Astrocyte (in vitro differentiated cells and primary cell): ENCODE measurements around the gene CNGB1. TPM values are rescaled to one million over a fixed set of nuclear protein-coding genes. Genes with fewer than 3 reads are reported as not detected.
"Not testable (repeated sequence)": the region's sequence is repeated elsewhere in the genome, so short reads cannot be mapped to it uniquely, and the experiment has no call there.

ENCODE experiments used
- DNase-seq: peaks from one replicate; pipeline ENCODE4 v3.0.0-alpha.2; 2010; ENCODE audit warnings: low read depth
- FAIRE-seq: peaks from 2 replicates; lab custom pipeline; 2011; peaks lifted over from hg19 to GRCh38; lab: Jason Lieb, UNC
- H2AFZ ChIP-seq: 2 replicates; pipeline ENCODE4 v1.6.0; 2012; ENCODE audit warnings: low read depth, low read length, inconsistent platforms
- H3K27ac ChIP-seq: 2 replicates; pipeline ENCODE4 v1.5.1; 2011; ENCODE audit warnings: low read depth, low read length, inconsistent platforms
- H3K27me3 ChIP-seq: 2 replicates; pipeline ENCODE4 v1.6.0; 2011; ENCODE audit warnings: low read length, inconsistent platforms; ENCODE audit not compliant: insufficient read depth
- H3K36me3 ChIP-seq: 2 replicates; pipeline ENCODE4 v1.5.1; 2011; ENCODE audit warnings: low read length, inconsistent platforms; ENCODE audit not compliant: insufficient read depth
- H3K4me1 ChIP-seq: 2 replicates; pipeline ENCODE4 v1.5.1; 2011; ENCODE audit warnings: low read length, inconsistent platforms; ENCODE audit not compliant: insufficient read depth
- H3K4me2 ChIP-seq: 2 replicates; pipeline ENCODE4 v1.6.0; 2012; ENCODE audit warnings: low read length, inconsistent platforms
- H3K4me3 ChIP-seq: 2 replicates; pipeline ENCODE4 v1.5.1; 2011; ENCODE audit warnings: low read depth, mild to moderate bottlenecking, low read length, inconsistent platforms; ENCODE audit not compliant: insufficient read depth
- H3K79me2 ChIP-seq: 2 replicates; pipeline ENCODE4 v1.6.0; 2012; ENCODE audit warnings: mild to moderate bottlenecking, low read length, inconsistent platforms; ENCODE audit not compliant: insufficient read depth
- H3K9ac ChIP-seq: 2 replicates; pipeline ENCODE4 v1.6.0; 2012; ENCODE audit warnings: mild to moderate bottlenecking, low read length, inconsistent platforms
- H3K9me3 ChIP-seq: 2 replicates; pipeline ENCODE4 v1.5.1; 2012; ENCODE audit warnings: low read depth, mild to moderate bottlenecking, low read length, inconsistent platforms; ENCODE audit not compliant: insufficient read depth
- H4K20me1 ChIP-seq: 2 replicates; pipeline ENCODE4 v1.6.0; 2012; ENCODE audit warnings: low read length, inconsistent platforms; ENCODE audit not compliant: insufficient read depth
- H3K27ac Mint-ChIP-seq: one replicate; pipeline ENCODE4 v1.8.0; 2021; ENCODE audit warnings: mild to moderate bottlenecking, mixed read lengths; ENCODE audit not compliant: unreplicated experiment
- H3K27me3 Mint-ChIP-seq: one replicate; pipeline ENCODE4 v1.8.0; 2021; ENCODE audit warnings: low read depth, mixed read lengths; ENCODE audit not compliant: unreplicated experiment
- H3K36me3 Mint-ChIP-seq: one replicate; pipeline ENCODE4 v1.8.0; 2021; ENCODE audit warnings: low read depth, mixed read lengths; ENCODE audit not compliant: unreplicated experiment
- H3K4me1 Mint-ChIP-seq: one replicate; pipeline ENCODE4 v1.8.0; 2021; ENCODE audit warnings: low read depth, mixed read lengths; ENCODE audit not compliant: unreplicated experiment
- H3K4me3 Mint-ChIP-seq: one replicate; pipeline ENCODE4 v1.8.0; 2021; ENCODE audit warnings: mild to moderate bottlenecking, moderate library complexity, mixed read lengths; ENCODE audit not compliant: unreplicated experiment
- H3K9me3 Mint-ChIP-seq: one replicate; pipeline ENCODE4 v1.8.0; 2021; ENCODE audit warnings: mild to moderate bottlenecking, mixed read lengths; ENCODE audit not compliant: unreplicated experiment
- CTCF ChIP-seq: IDR thresholded peaks from 2 replicates; pipeline ENCODE4 v1.5.1; 2011; ENCODE audit warnings: low read depth, mild to moderate bottlenecking, inconsistent platforms, low read length, moderate library complexity; ENCODE audit not compliant: insufficient read depth
- EZH2 ChIP-seq: IDR thresholded peaks from 2 replicates; pipeline ENCODE4 v1.6.1; 2012; ENCODE audit warnings: mild to moderate bottlenecking, low read length, inconsistent platforms; ENCODE audit not compliant: insufficient read depth
- total RNA-seq: library from RNA; stranded (reverse); gene quantifications from 2 replicates; pipeline ENCODE4 v1.2.1, GENCODE V29; 2021

Gene CNGB1
- total RNA-seq, 1 donor from 2014 or later, result not detected

DNA sequence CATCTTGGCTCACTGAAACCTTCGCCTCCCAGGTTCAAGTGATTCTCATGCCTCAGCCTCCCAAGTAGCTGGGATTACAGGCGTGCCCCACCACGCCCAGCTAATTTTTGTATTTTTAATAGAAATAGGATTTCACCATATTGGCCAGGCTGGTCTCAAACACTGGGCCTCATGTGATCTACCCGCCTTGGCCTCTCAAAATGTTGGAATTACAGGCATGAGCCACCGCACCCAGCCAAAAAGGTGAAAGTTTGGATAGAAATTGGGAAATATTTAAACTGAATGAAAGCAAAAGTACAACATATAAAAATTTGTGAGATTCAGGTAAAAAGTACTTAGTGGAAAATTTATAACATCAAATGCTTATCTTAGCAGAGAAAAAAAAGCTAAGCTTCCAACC lies 115.7 kb downstream of the CNGB1 start:
- H3K79me2 ChIP-seq, result no peaks in the 10 kb centered on the region
- H3K27ac Mint-ChIP-seq, result no peak overlapping the region
- no peak for DNase-seq
- no peak overlapping the region for H3K4me3 Mint-ChIP-seq
- H4K20me1 ChIP-seq, result no peaks in the 10 kb centered on the region
- no peak for FAIRE-seq
- H3K27me3 ChIP-seq, result no peaks in the 10 kb centered on the region
- no peaks in the 10 kb centered on the region for H3K36me3 Mint-ChIP-seq
- H3K4me2 ChIP-seq, result no peak overlapping the region
- peaks cover 7% of the 10 kb centered on the region for H3K4me1 Mint-ChIP-seq
- no peaks in the 10 kb centered on the region for H3K27me3 Mint-ChIP-seq
- H3K4me1 ChIP-seq, result no peaks in the 10 kb centered on the region
- no peak overlapping the region for H3K4me3 ChIP-seq
- TF ChIP-seq EZH2 (no peak), CTCF (no peak)
- no peaks in the 10 kb centered on the region for H3K9me3 Mint-ChIP-seq
- H3K27ac ChIP-seq, result no peak overlapping the region
- no peak overlapping the region for H3K9ac ChIP-seq
- no peaks in the 10 kb centered on the region for H3K9me3 ChIP-seq
- H3K36me3 ChIP-seq, result no peaks in the 10 kb centered on the region
- H2AFZ ChIP-seq, result no peak overlapping the region

DNA sequence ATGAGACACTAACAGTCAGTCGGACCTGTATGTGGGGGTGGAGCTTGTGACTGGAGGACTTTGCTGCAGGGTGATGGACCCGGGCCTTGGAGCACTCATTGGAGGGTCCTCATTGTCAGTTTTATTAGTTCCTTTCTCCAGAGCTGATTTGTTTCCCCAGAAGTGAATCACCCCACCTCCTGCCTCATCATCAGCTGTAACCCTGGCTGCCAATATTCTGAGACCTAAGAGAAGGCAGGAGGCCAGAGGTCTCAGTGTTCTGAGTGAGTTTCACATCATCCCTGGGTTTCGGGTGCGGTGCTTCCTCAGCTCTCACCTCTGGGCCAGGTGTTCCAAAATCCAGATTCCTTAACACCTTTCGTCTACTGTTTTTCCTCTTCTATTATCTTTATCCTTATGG lies 118.7 kb downstream of the CNGB1 start:
- H3K27ac ChIP-seq, result no peak overlapping the region
- H3K4me1 Mint-ChIP-seq, result peaks cover 4% of the 10 kb centered on the region
- no peaks in the 10 kb centered on the region for H3K9me3 ChIP-seq
- no peaks in the 10 kb centered on the region for H3K27me3 ChIP-seq
- no peaks in the 10 kb centered on the region for H3K36me3 ChIP-seq
- H3K9ac ChIP-seq, result no peak overlapping the region
- H4K20me1 ChIP-seq, result no peaks in the 10 kb centered on the region
- no peak overlapping the region for H2AFZ ChIP-seq
- H3K36me3 Mint-ChIP-seq, result no peaks in the 10 kb centered on the region
- no peak overlapping the region for H3K27ac Mint-ChIP-seq
- H3K4me1 ChIP-seq, result no peaks in the 10 kb centered on the region
- DNase-seq (no peak), FAIRE-seq (no peak)
- H3K27me3 Mint-ChIP-seq, result no peaks in the 10 kb centered on the region
- H3K4me2 ChIP-seq, result no peak overlapping the region
- TF ChIP-seq EZH2, result no peak
- TF ChIP-seq CTCF, result no peak
- H3K9me3 Mint-ChIP-seq, result no peaks in the 10 kb centered on the region
- no peaks in the 10 kb centered on the region for H3K79me2 ChIP-seq
- H3K4me3 ChIP-seq, result no peak overlapping the region
- H3K4me3 Mint-ChIP-seq, result no peak overlapping the region

DNA sequence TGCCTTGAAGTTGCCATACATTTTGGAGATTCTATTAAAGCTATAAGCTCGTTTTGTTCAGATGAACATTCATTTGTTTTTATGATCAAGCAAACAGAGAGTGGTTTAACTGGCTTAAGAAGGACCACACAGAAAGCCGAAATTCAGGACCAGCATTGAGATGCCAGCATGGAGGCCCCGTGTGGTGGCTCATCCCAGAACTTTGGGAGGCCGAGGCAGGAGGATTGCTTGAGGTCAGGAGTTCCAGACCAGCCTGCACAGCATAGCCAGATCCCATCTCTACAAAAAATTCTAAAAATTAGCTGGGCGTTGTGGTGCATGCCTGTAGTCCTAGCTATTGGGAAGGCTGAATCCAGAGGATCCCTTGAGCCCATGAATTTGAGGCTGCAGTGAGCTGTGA lies 122.7 kb downstream of the CNGB1 start:
- Mint-ChIP-seq H3K9me3 (no peaks in the 10 kb centered on the region), H3K27ac (no peak overlapping the region), H3K4me1 (peaks cover 18% of the 10 kb centered on the region), H3K27me3 (no peaks in the 10 kb centered on the region), H3K4me3 (no peak overlapping the region), H3K36me3 (no peaks in the 10 kb centered on the region)
- no peak overlapping the region for H3K4me3 ChIP-seq
- H4K20me1 ChIP-seq, result no peaks in the 10 kb centered on the region
- H3K9ac ChIP-seq, result no peak overlapping the region
- H3K36me3 ChIP-seq, result no peaks in the 10 kb centered on the region
- TF ChIP-seq CTCF, result no peak
- no peak for TF ChIP-seq EZH2
- H3K27me3 ChIP-seq, result no peaks in the 10 kb centered on the region
- DNase-seq (no peak), FAIRE-seq (no peak)
- no peaks in the 10 kb centered on the region for H3K4me1 ChIP-seq
- no peaks in the 10 kb centered on the region for H3K79me2 ChIP-seq
- H3K4me2 ChIP-seq, result no peak overlapping the region
- no peaks in the 10 kb centered on the region for H3K9me3 ChIP-seq
- H2AFZ ChIP-seq, result no peak overlapping the region
- no peak overlapping the region for H3K27ac ChIP-seq

DNA sequence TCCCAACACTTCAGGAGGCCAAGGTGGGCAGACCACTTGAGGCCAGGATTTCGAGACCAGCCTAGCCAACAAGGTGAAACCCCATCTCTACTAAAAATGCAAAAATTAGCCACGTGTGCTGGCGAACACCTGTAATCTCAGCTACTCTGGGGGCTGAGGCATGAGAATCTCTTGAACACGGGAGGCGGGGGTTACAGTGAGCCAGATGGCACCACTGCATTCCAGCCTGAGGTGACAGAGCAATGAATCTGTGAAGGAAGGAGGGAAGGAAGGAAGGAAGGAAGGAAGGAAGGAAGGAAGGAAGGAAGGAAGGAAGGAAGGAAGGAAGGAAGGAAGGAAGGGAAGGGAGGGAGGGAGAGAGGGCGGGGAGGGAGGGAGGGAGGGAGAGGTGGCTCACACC lies 124.0 kb downstream of the CNGB1 start:
- H2AFZ ChIP-seq, H3K36me3 ChIP-seq, H3K27me3 Mint-ChIP-seq, H3K36me3 Mint-ChIP-seq, H4K20me1 ChIP-seq, H3K4me1 ChIP-seq, FAIRE-seq, H3K9me3 Mint-ChIP-seq, H3K4me2 ChIP-seq, H3K79me2 ChIP-seq, H3K27me3 ChIP-seq, H3K9me3 ChIP-seq, H3K27ac Mint-ChIP-seq, DNase-seq, H3K9ac ChIP-seq, H3K27ac ChIP-seq, H3K4me3 Mint-ChIP-seq, H3K4me3 ChIP-seq: not testable (repeated sequence)
- peaks cover 27% of the 10 kb centered on the region for H3K4me1 Mint-ChIP-seq
